SKM-1 (cell line): ENCODE data around the gene HDAC1.
"Not testable (repeated sequence)": the region's sequence is repeated elsewhere in the genome, so short reads cannot be mapped to it uniquely, and the experiment has no call there.

Experiments
- DNase-seq: peaks from one replicate; lab custom pipeline; 2025; ENCODE audit not compliant: unreplicated experiment; lab: John Stamatoyannopoulos, UW

The HDAC1 gene

DNA sequence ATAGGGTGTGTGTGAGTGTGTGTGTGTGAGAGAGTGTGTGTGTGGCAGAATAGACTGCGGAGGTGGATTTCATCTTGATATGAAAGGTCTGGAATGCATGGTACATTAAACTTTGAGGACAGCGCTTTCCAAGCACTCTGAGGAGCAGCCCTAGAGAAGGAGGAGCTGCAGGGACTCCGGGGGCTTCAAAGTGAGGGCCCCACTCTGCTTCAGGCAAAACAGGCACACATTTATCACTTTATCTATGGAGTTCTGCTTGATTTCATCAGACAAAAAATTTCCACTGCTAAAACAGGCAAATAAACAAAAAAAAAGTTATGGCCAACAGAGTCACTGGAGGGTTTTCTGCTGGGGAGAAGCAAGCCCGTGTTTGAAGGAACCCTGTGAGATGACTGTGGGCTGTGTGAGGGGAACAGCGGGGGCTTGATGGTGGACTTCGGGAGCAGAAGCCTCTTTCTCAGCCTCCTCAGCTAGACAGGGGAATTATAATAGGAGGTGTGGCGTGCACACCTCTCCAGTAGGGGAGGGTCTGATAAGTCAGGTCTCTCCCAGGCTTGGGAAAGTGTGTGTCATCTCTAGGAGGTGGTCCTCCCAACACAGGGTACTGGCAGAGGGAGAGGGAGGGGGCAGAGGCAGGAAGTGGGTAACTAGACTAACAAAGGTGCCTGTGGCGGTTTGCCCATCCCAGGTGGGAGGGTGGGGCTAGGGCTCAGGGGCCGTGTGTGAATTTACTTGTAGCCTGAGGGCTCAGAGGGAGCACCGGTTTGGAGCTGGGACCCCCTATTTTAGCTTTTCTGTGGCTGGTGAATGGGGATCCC, 18.3 kb upstream of the HDAC1 start:
- DNase-seq, result no peak

GRCh38 chr1:32274646-32275340, 17.1 kb upstream of the HDAC1 start:
- no peak for DNase-seq

- no peak for DNase-seq
These were observed 16.5 kb upstream of the HDAC1 start for GRCh38 chr1:32275424-32275823.

- DNase-seq, result no peak
These were observed 15.7 kb upstream of the HDAC1 start for GRCh38 chr1:32276032-32276782.

- not testable (repeated sequence) for DNase-seq
These were observed 7.1 kb upstream of the HDAC1 start for GRCh38 chr1:32284777-32285176.

DNA sequence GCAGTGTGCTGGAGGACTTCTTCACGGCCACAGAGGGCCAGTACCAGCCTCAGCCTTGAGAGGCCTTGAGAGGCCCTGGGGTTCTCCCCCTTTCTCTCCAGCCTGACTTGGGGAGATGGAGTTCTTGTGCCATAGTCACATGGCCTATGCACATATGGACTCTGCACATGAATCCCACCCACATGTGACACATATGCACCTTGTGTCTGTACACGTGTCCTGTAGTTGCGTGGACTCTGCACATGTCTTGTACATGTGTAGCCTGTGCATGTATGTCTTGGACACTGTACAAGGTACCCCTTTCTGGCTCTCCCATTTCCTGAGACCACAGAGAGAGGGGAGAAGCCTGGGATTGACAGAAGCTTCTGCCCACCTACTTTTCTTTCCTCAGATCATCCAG, 6.2 kb upstream of the HDAC1 start:
- DNase-seq, result no peak

GRCh38 chr1:32286763-32287162, 5.1 kb upstream of the HDAC1 start:
- DNase-seq, result no peak

GRCh38 chr1:32289256-32289655, 2.6 kb upstream of the HDAC1 start:
- no peak for DNase-seq

DNA sequence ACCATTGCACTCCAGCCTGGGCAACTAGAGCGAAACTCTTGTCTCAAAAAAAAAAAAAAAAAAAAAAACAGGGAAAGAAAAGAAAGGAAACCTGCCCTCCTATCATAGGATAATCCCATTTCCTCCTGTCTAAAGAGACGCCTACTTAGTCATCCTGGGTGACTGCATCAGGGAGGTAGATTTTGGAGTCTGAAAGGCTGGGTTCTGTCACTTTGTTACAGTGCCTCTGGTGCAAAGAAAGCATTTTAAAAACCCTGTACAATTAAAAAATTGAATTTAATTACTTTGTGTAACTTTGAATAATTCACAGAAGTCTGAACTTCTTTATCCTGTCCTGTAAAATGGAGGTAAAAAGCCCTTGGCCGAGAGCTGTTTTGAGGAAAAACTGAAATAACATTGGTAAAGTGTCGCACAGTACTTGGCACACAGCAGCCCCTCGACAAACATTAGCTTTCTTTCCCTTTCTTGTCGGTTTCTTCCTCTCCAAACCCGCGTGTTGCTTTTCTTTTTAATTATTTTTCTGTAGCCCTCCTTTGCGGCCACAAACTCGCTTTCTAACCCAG, 657 bp upstream of the HDAC1 start:
- no peak for DNase-seq

- DNase-seq, result not testable (repeated sequence)
These were observed 6.3 kb downstream of the HDAC1 start for GRCh38 chr1:32298211-32298610.

- no peak for DNase-seq
These were observed 7.4 kb downstream of the HDAC1 start for GRCh38 chr1:32299327-32299726.

DNA sequence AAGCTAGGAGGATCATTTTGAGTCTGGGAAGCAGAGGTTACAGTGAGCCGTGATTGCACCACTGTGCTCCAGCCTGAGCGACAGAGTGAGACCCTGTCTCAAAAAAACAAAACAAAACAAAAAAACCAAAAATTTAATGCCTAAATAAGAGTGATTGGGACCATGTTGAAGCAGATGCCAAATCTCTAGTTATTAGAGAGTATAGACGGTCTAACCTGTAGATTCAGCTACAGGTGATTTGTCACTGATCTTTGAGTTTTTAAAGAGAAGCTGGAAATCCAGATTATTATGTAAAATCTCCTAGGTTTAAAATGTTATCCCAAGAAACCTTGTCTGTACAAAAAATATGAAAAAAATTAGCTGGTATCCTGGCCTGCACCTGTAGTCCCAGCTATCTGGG, 11.5 kb downstream of the HDAC1 start:
- no peak for DNase-seq

GRCh38 chr1:32303997-32304622, 12.2 kb downstream of the HDAC1 start:
- no peak for DNase-seq

DNA sequence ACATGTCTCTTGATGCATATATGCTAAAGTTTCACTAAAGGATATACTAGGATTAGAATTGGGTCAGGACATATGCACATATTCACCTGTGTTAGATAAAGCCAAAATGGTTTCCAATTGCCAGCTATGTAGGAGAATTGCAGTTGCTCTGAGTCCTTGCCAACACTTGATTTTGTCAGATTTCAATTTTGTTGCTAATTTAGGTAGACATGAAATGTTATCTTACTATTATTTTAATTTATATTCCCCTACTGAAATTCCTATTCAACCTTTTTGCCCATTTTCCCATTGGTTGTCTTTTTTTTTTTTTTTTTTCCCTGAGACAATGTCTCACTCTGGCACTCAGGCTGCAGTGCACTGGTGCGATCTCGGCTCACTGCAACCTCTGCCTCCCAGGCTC, 13.4 kb downstream of the HDAC1 start:
- DNase-seq, result no peak

GRCh38 chr1:32307324-32307723, 15.4 kb downstream of the HDAC1 start:
- DNase-seq, result no peak

- DNase-seq, result no peak
These were observed 18.1 kb downstream of the HDAC1 start for GRCh38 chr1:32309960-32310359.

- no peak for DNase-seq
These were observed 20.0 kb downstream of the HDAC1 start for GRCh38 chr1:32311709-32312393.

- DNase-seq, result no peak
These were observed 25.0 kb downstream of the HDAC1 start for GRCh38 chr1:32316903-32317277.

GRCh38 chr1:32318127-32318869, 26.4 kb downstream of the HDAC1 start:
- DNase-seq, result no peak
